Suprapubic skin (tissue), 4 donors: ENCODE measurements around the gene LETM1.

Source experiments
- CTCF ChIP-seq, 2 donors: fragments of 200-600 bp in 1 of 2; fragments of 450-650 bp in 1 of 2; sonication (generic) in 1 of 2; IDR thresholded peaks; one replicate each; pipeline ENCODE4 v1.5.1; 2016 to 2019; ENCODE audit warnings: antibody characterized with exemption in 2 of 2, mild to moderate bottlenecking in 1 of 2, moderate library complexity in 1 of 2
- POLR2A ChIP-seq, 2 donors: fragments of 450-650 bp; IDR thresholded peaks; one replicate each; pipeline ENCODE4 v1.6.1; 2017; ENCODE audit warnings: antibody characterized with exemption in 2 of 2, mild to moderate bottlenecking in 2 of 2, moderate library complexity in 2 of 2
- POLR2AphosphoS5 ChIP-seq, 3 donors: sonication (generic); formaldehyde crosslinking; IDR thresholded peaks; one replicate each; pipeline ENCODE4 v1.6.1; 2017; ENCODE audit warnings: antibody characterized with exemption in 3 of 3

GRCh38 chr4:1765409-1766072 lies 90.4 kb downstream of the LETM1 start:
- no peak for TF ChIP-seq POLR2A (IDR thresholded peaks at IDR 0.05)
- no peak for TF ChIP-seq POLR2AphosphoS5 (IDR thresholded peaks at IDR 0.05)
- TF ChIP-seq CTCF (IDR thresholded peaks at IDR 0.05) = no peak
